HepG2 (cell line): ENCODE measurements around the gene PRR5L. TPM values are rescaled to one million over a fixed set of nuclear protein-coding genes. Genes with fewer than 3 reads are reported as not detected.

Experiments used
- ATAC-seq: fragments of 200-7000 bp; cut with Tn5 transposase; 3 replicates; pipeline ENCODE4 v1.9.1; 2020; ENCODE audit warnings: mild to moderate bottlenecking, moderate library complexity
- BruUV-seq: library from RNA; stranded (reverse); fragments of 400-500 nt; replicated peaks from 2 replicates; lab custom pipeline; 2021; lab: Mats Ljungman, UMichigan
- CTCF ChIA-PET: fragments of 300-600 bp; formaldehyde crosslinking; extraction: SDS; loops from one replicate; lab custom pipeline; 2021; ENCODE audit warnings: low total read pairs, inconsistent platforms, low intra/inter-chr PET ratio; lab: Yijun Ruan, JAX
- POLR2A ChIA-PET: fragments of 350-600 bp; sonication (Branson Sonifier 250); formaldehyde crosslinking; loops from one replicate; lab custom pipeline; 2020; ENCODE audit warnings: antibody characterized with exemption, inconsistent platforms; lab: Yijun Ruan, JAX
- DNase-seq: peaks from one replicate; pipeline ENCODE4 v3.0.0-alpha.2; 2015; ENCODE audit warnings: low spot score
- FAIRE-seq: peaks from 3 replicates; lab custom pipeline; 2011; peaks lifted over from hg19 to GRCh38; lab: Jason Lieb, UNC
- H2AFZ ChIP-seq: one replicate; pipeline ENCODE4 v1.6.1; 2011; ENCODE audit warnings: low read length, inconsistent platforms
- H3K27ac ChIP-seq: fragments of 300-600 bp; 3 replicates; pipeline ENCODE4 v1.8.0; 2011; ENCODE audit warnings: mixed run types, mild to moderate bottlenecking, mixed read lengths, low read length, inconsistent platforms; ENCODE audit not compliant: insufficient read depth; ENCODE audit errors: extremely low read length
- H3K27me3 ChIP-seq, 2 experiments: fragments of 200-600 bp in 1 of 2; 2 replicates in 1 of 2; 3 replicates in 1 of 2; pipeline versions ENCODE4 v1.6.0 to v1.8.0; 2011; ENCODE audit warnings: low read length in 2 of 2, mild to moderate bottlenecking in 2 of 2, moderate library complexity in 2 of 2, inconsistent platforms in 1 of 2; ENCODE audit not compliant: insufficient read depth in 2 of 2, control insufficient read depth in 1 of 2
- H3K36me3 ChIP-seq, 2 experiments: fragments of 200-600 bp in 1 of 2; replicated peaks in 1 of 2; 2 replicates in 1 of 2; 3 replicates in 1 of 2; pipeline versions ENCODE4 v1.5.1 to v1.8.0; 2011; ENCODE audit warnings: low read length in 2 of 2, inconsistent platforms in 1 of 2; ENCODE audit not compliant: insufficient read depth in 2 of 2, control insufficient read depth in 1 of 2
- H3K4me1 ChIP-seq: 2 replicates; pipeline ENCODE4 v1.5.1; 2012; ENCODE audit warnings: low read length, inconsistent platforms; ENCODE audit not compliant: insufficient read depth
- H3K4me2 ChIP-seq: 2 replicates; pipeline ENCODE4 v1.6.0; 2011; ENCODE audit warnings: low read depth, low read length, inconsistent platforms
- H3K4me3 ChIP-seq, 3 experiments: fragments of 200-600 bp in 1 of 3; sonication (generic), shearing (Covaris generic) in 1 of 3; replicated peaks in 1 of 3; 2 replicates each; pipeline ENCODE4 v1.5.1; 2011 to 2016; ENCODE audit warnings: low read length in 3 of 3, inconsistent platforms in 2 of 3, low read depth in 2 of 3, mild to moderate bottlenecking in 2 of 3, control low read depth in 1 of 3, mixed read lengths in 1 of 3; ENCODE audit not compliant: insufficient read depth in 1 of 3
- H3K79me2 ChIP-seq: one replicate; pipeline ENCODE4 v1.6.1; 2011; ENCODE audit warnings: low read length, inconsistent platforms; ENCODE audit not compliant: insufficient read depth
- H3K9ac ChIP-seq: 2 replicates; pipeline ENCODE4 v1.6.0; 2011; ENCODE audit warnings: mild to moderate bottlenecking, low read depth, low read length, inconsistent platforms; ENCODE audit not compliant: insufficient read depth
- H3K9me3 ChIP-seq: 2 replicates; pipeline ENCODE4 v1.5.1; 2012; ENCODE audit warnings: mild to moderate bottlenecking, low read length
- H4K20me1 ChIP-seq: 2 replicates; pipeline ENCODE4 v1.6.0; 2011; ENCODE audit warnings: inconsistent platforms, mild to moderate bottlenecking, low read length, moderate library complexity; ENCODE audit not compliant: insufficient read depth
- AGO1 ChIP-seq: fragments of 200-400 bp; formaldehyde crosslinking; IDR thresholded peaks from 2 replicates; pipeline ENCODE4 v1.6.1; 2017; ENCODE audit warnings: mild to moderate bottlenecking, low read depth, low read length, moderate library complexity; ENCODE audit not compliant: poor library complexity, severe bottlenecking
- CAMTA2 ChIP-seq: sonication (generic); formaldehyde crosslinking; IDR thresholded peaks from 2 replicates; pipeline ENCODE4 v1.4.0; 2020; ENCODE audit warnings: mild to moderate bottlenecking, missing genetic modification reagents, borderline replicate concordance
- FOXJ3 ChIP-seq: sonication (generic); formaldehyde crosslinking; IDR thresholded peaks from 2 replicates; pipeline ENCODE4 v1.4.0; 2020; ENCODE audit warnings: missing genetic modification reagents, mild to moderate bottlenecking, borderline replicate concordance
- HNF4G ChIP-seq, 2 experiments: sonication (generic) in 1 of 2; formaldehyde crosslinking in 1 of 2; IDR thresholded peaks; 2 replicates each; pipeline versions ENCODE4 v1.4.0 to v1.6.1; 2011 to 2020; ENCODE audit warnings: borderline replicate concordance in 2 of 2, low read depth in 2 of 2, mild to moderate bottlenecking in 2 of 2, low read length in 1 of 2, missing genetic modification reagents in 1 of 2, moderate library complexity in 1 of 2
- HOXA9 ChIP-seq: sonication (generic); formaldehyde crosslinking; IDR thresholded peaks from 2 replicates; pipeline ENCODE4 v1.8.1; 2022; ENCODE audit warnings: missing genetic modification reagents, mild to moderate bottlenecking, moderate library complexity, borderline replicate concordance
- NFYB ChIP-seq: sonication (generic); formaldehyde crosslinking; IDR thresholded peaks from 2 replicates; pipeline ENCODE4 v1.4.0; 2020; ENCODE audit warnings: missing genetic modification reagents
- POLR2A ChIP-seq, 2 experiments: IDR thresholded peaks; 2 replicates each; pipeline ENCODE4 v1.6.1; 2011; ENCODE audit warnings: low read depth in 2 of 2, low read length in 2 of 2, mild to moderate bottlenecking in 1 of 2, moderate library complexity in 1 of 2; ENCODE audit not compliant: insufficient read depth in 1 of 2
- XRCC5 ChIP-seq: fragments of 200-400 bp; formaldehyde crosslinking; optimal IDR thresholded peaks from 2 replicates; pipeline ENCODE3; 2017; ENCODE audit warnings: mild to moderate bottlenecking, low read length
- WGBS: methylation state at CpG from one replicate; pipeline ENCODE4 v1.1.6; 2017; ENCODE audit warnings: low lambda C conversion rate; 5-methylcytosine and 5-hydroxymethylcytosine counted together
- in situ Hi-C: cut with HindIII; loops from 2 replicates; pipeline ENCODE4 v1.10.0; 2017; ENCODE audit warnings: low pct_unique_long_range_greater_than_20kb; ENCODE audit not compliant: extremely low pct_ligation_motif_present
- intact Hi-C: fragments of 100-400 bp; cut with micrococcal nuclease; formaldehyde crosslinking; loops from one replicate; pipeline ENCODE4 v1.10.0; 2022; ENCODE audit not compliant: unreplicated experiment
- polyA plus RNA-seq, 8 experiments: library from polyadenylated mRNA; depleted of rRNA in 3 of 8; stranded (reverse) in 7 of 8; unstranded in 1 of 8; fragments of >200 nt; fragmentation: Illumina TruSeq in 4 of 8; extraction: Trizol in 4 of 8; gene quantifications; 2 replicates each; pipeline versions ENCODE4 v1.2.1 to v1.2.3, GENCODE V29; 2011 to 2016; ENCODE audit warnings: low read depth in 4 of 8, missing spikeins in 1 of 8, mixed read lengths in 1 of 8; ENCODE audit not compliant: insufficient read depth in 1 of 8
- total RNA-seq, 5 experiments: library from RNA; depleted of rRNA; stranded (reverse); fragments of >200 nt; fragmentation: Illumina TruSeq; extraction: Trizol; gene quantifications; 2 replicates each; pipeline ENCODE4 v1.2.3, GENCODE V29; 2016; ENCODE audit warnings: low read depth in 1 of 5
- TF ChIP-seq, protein P1 (sequence below): sonication (generic); formaldehyde crosslinking; IDR thresholded peaks from 2 replicates; pipeline ENCODE4 v1.4.0; 2020; ENCODE audit warnings: mild to moderate bottlenecking, missing genetic modification reagents
- TF ChIP-seq, protein P2 (sequence below): sonication (generic); formaldehyde crosslinking; IDR thresholded peaks from 2 replicates; pipeline ENCODE4 v1.5.0; 2020; ENCODE audit warnings: mild to moderate bottlenecking, missing genetic modification reagents, borderline replicate concordance
- TF ChIP-seq, protein P3 (sequence below): IDR thresholded peaks from 2 replicates; pipeline ENCODE4 v1.6.1; 2016; ENCODE audit warnings: missing compliant biosample characterization, missing genetic modification reagents, borderline replicate concordance

Gene PRR5L
- total and polyA plus RNA-seq, 2 of the 13 experiments (the other 11 are each of a cell fraction or from before 2014, with no cell fraction given) = 0.16 TPM; not detected in 1

DNA sequence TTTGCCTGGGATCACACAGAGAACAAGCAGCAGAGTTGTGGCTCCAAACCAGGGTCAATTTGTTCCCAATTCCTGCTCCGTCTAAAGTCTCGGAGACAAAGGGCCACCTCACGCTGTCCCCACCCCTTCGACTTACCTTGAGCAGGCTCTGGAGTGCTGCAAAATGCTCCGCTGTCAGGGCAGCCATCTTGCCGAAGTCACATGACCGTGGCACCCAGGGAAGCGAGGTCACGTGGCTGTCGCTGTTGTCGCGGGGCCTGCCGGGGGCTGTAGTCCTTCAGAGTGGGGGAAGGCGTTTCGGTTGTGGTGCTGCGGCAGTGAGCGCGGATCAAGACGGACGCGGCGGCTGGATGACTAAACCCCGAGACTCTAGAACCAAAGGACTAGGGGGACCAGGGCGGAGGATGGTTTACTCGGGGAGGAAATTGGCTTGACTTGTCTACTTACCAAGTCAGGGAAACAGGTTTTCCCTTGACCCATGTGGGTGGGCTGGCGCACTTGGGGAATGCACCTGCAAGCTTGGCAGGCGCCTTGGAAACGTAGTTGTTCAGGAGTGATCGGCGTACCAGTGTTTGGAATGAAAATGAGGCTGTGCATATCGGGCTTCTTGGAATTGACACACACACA, 6.7 kb upstream of the PRR5L start, which contains the start of gene COMMD9:
TSS of gene COMMD9 (minus strand) at position 199 of the 627 bp plus-strand sequence. CDS start at position 187, 12 bp downstream.
- intact Hi-C loops = no loop called here
- in situ Hi-C loops = no loop called here
- Histone ChIP-seq H3K9me3 (no peaks in the 10 kb centered on the region), H3K27ac (peak within 1 kb of the TSS; percentile 55), H3K4me1 (peaks cover 11% of the 10 kb centered on the region; the same call in 1 of the 2 replicates), H3K27me3 (peaks cover 0 to 15% of the 10 kb centered on the region in 2 experiments; a peak in 4 of 5 replicates), H3K36me3 (no peaks in the 10 kb centered on the region), H3K4me2 (peak within 1 kb of the TSS; percentile 93), H3K4me3 (peak within 1 kb of the TSS; percentile 67 to 90 (median 90)), H3K9ac (peak within 1 kb of the TSS; percentile 79), H4K20me1 (no peaks in the 10 kb centered on the region; the same call in 1 of the 2 replicates), H3K79me2 (peaks cover 9% of the 10 kb centered on the region), H2AFZ (peak within 1 kb of the TSS; percentile 94)
- CTCF ChIA-PET = no interaction called here
- POLR2A ChIA-PET = no interaction called here
- peak; percentile 88 for FAIRE-seq
- no TSS peak for BruUV-seq
- DNase-seq = peak; percentile 88
- WGBS = under 1% methylated on average over 17 of the region's 31 CpGs
- ATAC-seq = peak; percentile 99
- TF ChIP-seq, protein P1, sequence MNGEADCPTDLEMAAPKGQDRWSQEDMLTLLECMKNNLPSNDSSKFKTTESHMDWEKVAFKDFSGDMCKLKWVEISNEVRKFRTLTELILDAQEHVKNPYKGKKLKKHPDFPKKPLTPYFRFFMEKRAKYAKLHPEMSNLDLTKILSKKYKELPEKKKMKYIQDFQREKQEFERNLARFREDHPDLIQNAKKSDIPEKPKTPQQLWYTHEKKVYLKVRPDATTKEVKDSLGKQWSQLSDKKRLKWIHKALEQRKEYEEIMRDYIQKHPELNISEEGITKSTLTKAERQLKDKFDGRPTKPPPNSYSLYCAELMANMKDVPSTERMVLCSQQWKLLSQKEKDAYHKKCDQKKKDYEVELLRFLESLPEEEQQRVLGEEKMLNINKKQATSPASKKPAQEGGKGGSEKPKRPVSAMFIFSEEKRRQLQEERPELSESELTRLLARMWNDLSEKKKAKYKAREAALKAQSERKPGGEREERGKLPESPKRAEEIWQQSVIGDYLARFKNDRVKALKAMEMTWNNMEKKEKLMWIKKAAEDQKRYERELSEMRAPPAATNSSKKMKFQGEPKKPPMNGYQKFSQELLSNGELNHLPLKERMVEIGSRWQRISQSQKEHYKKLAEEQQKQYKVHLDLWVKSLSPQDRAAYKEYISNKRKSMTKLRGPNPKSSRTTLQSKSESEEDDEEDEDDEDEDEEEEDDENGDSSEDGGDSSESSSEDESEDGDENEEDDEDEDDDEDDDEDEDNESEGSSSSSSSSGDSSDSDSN (CRISPR knock-in tag) = no peak
- TF ChIP-seq FOXJ3 = peak; percentile 48; the same call in 1 of the 2 replicates
- TF ChIP-seq CAMTA2 (CRISPR knock-in tag) = no peak
- no peak for TF ChIP-seq AGO1
- TF ChIP-seq XRCC5 = peak; percentile 92
- TF ChIP-seq, protein P2, sequence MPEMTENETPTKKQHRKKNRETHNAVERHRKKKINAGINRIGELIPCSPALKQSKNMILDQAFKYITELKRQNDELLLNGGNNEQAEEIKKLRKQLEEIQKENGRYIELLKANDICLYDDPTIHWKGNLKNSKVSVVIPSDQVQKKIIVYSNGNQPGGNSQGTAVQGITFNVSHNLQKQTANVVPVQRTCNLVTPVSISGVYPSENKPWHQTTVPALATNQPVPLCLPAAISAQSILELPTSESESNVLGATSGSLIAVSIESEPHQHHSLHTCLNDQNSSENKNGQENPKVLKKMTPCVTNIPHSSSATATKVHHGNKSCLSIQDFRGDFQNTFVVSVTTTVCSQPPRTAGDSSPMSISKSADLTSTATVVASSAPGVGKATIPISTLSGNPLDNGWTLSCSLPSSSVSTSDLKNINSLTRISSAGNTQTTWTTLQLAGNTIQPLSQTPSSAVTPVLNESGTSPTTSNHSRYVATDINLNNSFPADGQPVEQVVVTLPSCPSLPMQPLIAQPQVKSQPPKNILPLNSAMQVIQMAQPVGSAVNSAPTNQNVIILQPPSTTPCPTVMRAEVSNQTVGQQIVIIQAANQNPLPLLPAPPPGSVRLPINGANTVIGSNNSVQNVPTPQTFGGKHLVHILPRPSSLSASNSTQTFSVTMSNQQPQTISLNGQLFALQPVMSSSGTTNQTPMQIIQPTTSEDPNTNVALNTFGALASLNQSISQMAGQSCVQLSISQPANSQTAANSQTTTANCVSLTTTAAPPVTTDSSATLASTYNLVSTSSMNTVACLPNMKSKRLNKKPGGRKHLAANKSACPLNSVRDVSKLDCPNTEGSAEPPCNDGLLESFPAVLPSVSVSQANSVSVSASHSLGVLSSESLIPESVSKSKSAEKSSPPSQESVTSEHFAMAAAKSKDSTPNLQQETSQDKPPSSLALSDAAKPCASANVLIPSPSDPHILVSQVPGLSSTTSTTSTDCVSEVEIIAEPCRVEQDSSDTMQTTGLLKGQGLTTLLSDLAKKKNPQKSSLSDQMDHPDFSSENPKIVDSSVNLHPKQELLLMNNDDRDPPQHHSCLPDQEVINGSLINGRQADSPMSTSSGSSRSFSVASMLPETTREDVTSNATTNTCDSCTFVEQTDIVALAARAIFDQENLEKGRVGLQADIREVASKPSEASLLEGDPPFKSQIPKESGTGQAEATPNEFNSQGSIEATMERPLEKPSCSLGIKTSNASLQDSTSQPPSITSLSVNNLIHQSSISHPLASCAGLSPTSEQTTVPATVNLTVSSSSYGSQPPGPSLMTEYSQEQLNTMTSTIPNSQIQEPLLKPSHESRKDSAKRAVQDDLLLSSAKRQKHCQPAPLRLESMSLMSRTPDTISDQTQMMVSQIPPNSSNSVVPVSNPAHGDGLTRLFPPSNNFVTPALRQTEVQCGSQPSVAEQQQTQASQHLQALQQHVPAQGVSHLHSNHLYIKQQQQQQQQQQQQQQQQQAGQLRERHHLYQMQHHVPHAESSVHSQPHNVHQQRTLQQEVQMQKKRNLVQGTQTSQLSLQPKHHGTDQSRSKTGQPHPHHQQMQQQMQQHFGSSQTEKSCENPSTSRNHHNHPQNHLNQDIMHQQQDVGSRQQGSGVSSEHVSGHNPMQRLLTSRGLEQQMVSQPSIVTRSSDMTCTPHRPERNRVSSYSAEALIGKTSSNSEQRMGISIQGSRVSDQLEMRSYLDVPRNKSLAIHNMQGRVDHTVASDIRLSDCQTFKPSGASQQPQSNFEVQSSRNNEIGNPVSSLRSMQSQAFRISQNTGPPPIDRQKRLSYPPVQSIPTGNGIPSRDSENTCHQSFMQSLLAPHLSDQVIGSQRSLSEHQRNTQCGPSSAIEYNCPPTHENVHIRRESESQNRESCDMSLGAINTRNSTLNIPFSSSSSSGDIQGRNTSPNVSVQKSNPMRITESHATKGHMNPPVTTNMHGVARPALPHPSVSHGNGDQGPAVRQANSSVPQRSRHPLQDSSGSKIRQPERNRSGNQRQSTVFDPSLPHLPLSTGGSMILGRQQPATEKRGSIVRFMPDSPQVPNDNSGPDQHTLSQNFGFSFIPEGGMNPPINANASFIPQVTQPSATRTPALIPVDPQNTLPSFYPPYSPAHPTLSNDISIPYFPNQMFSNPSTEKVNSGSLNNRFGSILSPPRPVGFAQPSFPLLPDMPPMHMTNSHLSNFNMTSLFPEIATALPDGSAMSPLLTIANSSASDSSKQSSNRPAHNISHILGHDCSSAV (CRISPR knock-in tag) = no peak
- TF ChIP-seq, protein P3, sequence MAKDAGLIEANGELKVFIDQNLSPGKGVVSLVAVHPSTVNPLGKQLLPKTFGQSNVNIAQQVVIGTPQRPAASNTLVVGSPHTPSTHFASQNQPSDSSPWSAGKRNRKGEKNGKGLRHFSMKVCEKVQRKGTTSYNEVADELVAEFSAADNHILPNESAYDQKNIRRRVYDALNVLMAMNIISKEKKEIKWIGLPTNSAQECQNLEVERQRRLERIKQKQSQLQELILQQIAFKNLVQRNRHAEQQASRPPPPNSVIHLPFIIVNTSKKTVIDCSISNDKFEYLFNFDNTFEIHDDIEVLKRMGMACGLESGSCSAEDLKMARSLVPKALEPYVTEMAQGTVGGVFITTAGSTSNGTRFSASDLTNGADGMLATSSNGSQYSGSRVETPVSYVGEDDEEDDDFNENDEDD (CRISPR knock-in tag) = no peak
- TF ChIP-seq NFYB (CRISPR knock-in tag) = no peak
- TF ChIP-seq HOXA9 (CRISPR knock-in tag) = no peak
- peak; percentile 73 to 88 for TF ChIP-seq POLR2A (IDR thresholded peaks at IDR 0.05; ENCODE audit: insufficient read depth in 1 of 2, low read depth in 2 of 2, low read length in 2 of 2)
- TF ChIP-seq HNF4G (IDR thresholded peaks at IDR 0.05; ENCODE audit: borderline replicate concordance, low read depth, low read length) = no peak
- no peak for TF ChIP-seq HNF4G (CRISPR knock-in tag; IDR thresholded peaks at IDR 0.05; ENCODE audit: borderline replicate concordance, low read depth)
